Ishikawa (cell line): Measurements from ENCODE around the gene ACYP2.

Experiments used
- CEBPB ChIP-seq: IDR thresholded peaks from 2 replicates; pipeline ENCODE4 v1.6.1; 2012
- EP300 ChIP-seq: IDR thresholded peaks from 2 replicates; pipeline ENCODE4 v1.6.1; 2012; ENCODE audit warnings: borderline replicate concordance
- FOXM1 ChIP-seq: IDR thresholded peaks from 2 replicates; pipeline ENCODE4 v1.6.1; 2012; ENCODE audit warnings: low read depth, borderline replicate concordance
- RAD21 ChIP-seq: IDR thresholded peaks from 2 replicates; pipeline ENCODE4 v1.6.1; 2012; ENCODE audit warnings: low read depth
- TCF12 ChIP-seq: IDR thresholded peaks from 2 replicates; pipeline ENCODE4 v1.6.1; 2012; ENCODE audit warnings: low read depth
- TF ChIP-seq, protein P1 (sequence below): IDR thresholded peaks from 2 replicates; pipeline ENCODE4 v1.6.1; 2012; ENCODE audit warnings: low read depth, mild to moderate bottlenecking
- TF ChIP-seq, protein P2 (sequence below): IDR thresholded peaks from 2 replicates; pipeline ENCODE4 v1.6.1; 2012

DNA sequence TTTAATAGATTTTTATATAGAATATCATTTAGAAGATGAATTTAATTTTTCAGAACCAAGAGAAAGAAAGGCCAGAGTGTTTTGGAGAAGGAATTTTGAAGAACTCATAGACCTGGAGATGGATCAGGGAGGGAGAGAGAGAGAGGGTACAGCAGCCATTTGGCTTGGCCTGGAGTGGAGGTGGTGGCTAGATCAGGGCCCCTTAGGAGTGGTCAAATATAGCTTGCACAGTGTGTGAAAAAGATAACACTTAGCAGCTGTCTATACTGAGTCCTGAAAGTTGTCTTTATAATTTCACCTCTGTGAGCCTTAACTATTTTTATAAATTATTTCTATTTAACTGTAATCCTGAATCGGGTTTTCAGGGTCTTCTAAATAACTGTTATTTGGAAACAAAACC lies 38.8 kb upstream of the ACYP2 start:
- no peak for TF ChIP-seq EP300
- TF ChIP-seq RAD21: no peak
- TF ChIP-seq TCF12: no peak
- TF ChIP-seq, protein P1, sequence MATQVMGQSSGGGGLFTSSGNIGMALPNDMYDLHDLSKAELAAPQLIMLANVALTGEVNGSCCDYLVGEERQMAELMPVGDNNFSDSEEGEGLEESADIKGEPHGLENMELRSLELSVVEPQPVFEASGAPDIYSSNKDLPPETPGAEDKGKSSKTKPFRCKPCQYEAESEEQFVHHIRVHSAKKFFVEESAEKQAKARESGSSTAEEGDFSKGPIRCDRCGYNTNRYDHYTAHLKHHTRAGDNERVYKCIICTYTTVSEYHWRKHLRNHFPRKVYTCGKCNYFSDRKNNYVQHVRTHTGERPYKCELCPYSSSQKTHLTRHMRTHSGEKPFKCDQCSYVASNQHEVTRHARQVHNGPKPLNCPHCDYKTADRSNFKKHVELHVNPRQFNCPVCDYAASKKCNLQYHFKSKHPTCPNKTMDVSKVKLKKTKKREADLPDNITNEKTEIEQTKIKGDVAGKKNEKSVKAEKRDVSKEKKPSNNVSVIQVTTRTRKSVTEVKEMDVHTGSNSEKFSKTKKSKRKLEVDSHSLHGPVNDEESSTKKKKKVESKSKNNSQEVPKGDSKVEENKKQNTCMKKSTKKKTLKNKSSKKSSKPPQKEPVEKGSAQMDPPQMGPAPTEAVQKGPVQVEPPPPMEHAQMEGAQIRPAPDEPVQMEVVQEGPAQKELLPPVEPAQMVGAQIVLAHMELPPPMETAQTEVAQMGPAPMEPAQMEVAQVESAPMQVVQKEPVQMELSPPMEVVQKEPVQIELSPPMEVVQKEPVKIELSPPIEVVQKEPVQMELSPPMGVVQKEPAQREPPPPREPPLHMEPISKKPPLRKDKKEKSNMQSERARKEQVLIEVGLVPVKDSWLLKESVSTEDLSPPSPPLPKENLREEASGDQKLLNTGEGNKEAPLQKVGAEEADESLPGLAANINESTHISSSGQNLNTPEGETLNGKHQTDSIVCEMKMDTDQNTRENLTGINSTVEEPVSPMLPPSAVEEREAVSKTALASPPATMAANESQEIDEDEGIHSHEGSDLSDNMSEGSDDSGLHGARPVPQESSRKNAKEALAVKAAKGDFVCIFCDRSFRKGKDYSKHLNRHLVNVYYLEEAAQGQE: no peak
- TF ChIP-seq FOXM1: no peak
- TF ChIP-seq, protein P2, sequence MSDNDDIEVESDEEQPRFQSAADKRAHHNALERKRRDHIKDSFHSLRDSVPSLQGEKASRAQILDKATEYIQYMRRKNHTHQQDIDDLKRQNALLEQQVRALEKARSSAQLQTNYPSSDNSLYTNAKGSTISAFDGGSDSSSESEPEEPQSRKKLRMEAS: no peak
- no peak for TF ChIP-seq CEBPB
